Lower leg skin (tissue), 4 donors: Measurements from ENCODE around the gene PIAS2. TPM values are rescaled to one million over a fixed set of nuclear protein-coding genes. Genes with fewer than 3 reads are reported as not detected.
"Not testable (repeated sequence)": the region's sequence is repeated elsewhere in the genome, so short reads cannot be mapped to it uniquely, and the experiment has no call there.

Experiments
- DNase-seq, 2 donors: peaks; one replicate each; pipeline ENCODE4 v3.0.0-alpha.2; 2019; ENCODE audit warnings: low spot score in 2 of 2
- H3K4me3 ChIP-seq: fragments of 200-600 bp; sonication (generic); 2 replicates; pipeline ENCODE4 v1.5.1; 2017; ENCODE audit warnings: mild to moderate bottlenecking, low read depth; ENCODE audit not compliant: poor library complexity, severe bottlenecking
- CTCF ChIP-seq, 3 donors: fragments of 450-650 bp; IDR thresholded peaks; one replicate each; pipeline ENCODE4 v1.5.1; 2016; ENCODE audit warnings: antibody characterized with exemption in 3 of 3, mild to moderate bottlenecking in 3 of 3, moderate library complexity in 2 of 3
- POLR2A ChIP-seq, 2 donors: fragments of 450-650 bp; IDR thresholded peaks; one replicate each; pipeline ENCODE4 v1.6.1; 2016 to 2017; ENCODE audit warnings: antibody characterized with exemption in 2 of 2, mild to moderate bottlenecking in 1 of 2, moderate library complexity in 1 of 2
- WGBS, 2 donors: methylation state at CpG; one replicate each; pipeline ENCODE4 v1.1.5; 2018; 5-methylcytosine and 5-hydroxymethylcytosine counted together
- intact Hi-C: fragments of 100-400 bp; cut with DNase I; formaldehyde crosslinking; loops from one replicate; pipeline ENCODE4 v1.15.0; 2023; ENCODE audit warnings: low total_unique reads
- total RNA-seq, 4 donors: library from RNA; depleted of rRNA; stranded (reverse); fragments of >200 nt; gene quantifications; one replicate each; pipeline ENCODE4 v1.1.0, GENCODE V29; 2016

The PIAS2 gene
- total RNA-seq, 4 donors from 2014 or later: 6.3 to 12.7 (median 10.6) TPM

- no peak for DNase-seq
- intact Hi-C loops: no loop called here
- WGBS, 2 donors: 85 to 90% methylated on average over 11 of the region's 11 CpGs
- no peak for TF ChIP-seq CTCF (IDR thresholded peaks at IDR 0.05)
- TF ChIP-seq POLR2A (IDR thresholded peaks at IDR 0.05): no peak
- H3K4me3 ChIP-seq: no peak overlapping the region
Observed at GRCh38 chr18:46868169-46868921, 49.0 kb downstream of the PIAS2 start.

- intact Hi-C loops: no loop called here
Observed at GRCh38 chr18:46867367-46868143, 49.8 kb downstream of the PIAS2 start.

GRCh38 chr18:46866523-46866922, 50.8 kb downstream of the PIAS2 start:
- WGBS, 2 donors: 86 to 89% methylated on average over 2 of the region's 2 CpGs
- DNase-seq: no peak
- H3K4me3 ChIP-seq: no peak overlapping the region
- TF ChIP-seq POLR2A (IDR thresholded peaks at IDR 0.05) (no peak), CTCF (IDR thresholded peaks at IDR 0.05) (no peak)
- intact Hi-C loops: no loop called here

More at GRCh38 chr18:46867367-46868143, 49.8 kb downstream of the PIAS2 start:
- no peak for DNase-seq
- no peak for TF ChIP-seq CTCF (IDR thresholded peaks at IDR 0.05)
- TF ChIP-seq POLR2A (IDR thresholded peaks at IDR 0.05): no peak
- no peak overlapping the region for H3K4me3 ChIP-seq

GRCh38 chr18:46865245-46865644, 52.1 kb downstream of the PIAS2 start:
- H3K4me3 ChIP-seq, DNase-seq, intact Hi-C loops: not testable (repeated sequence)
- WGBS, 2 donors: 96 to 98% methylated on average over 8 of the region's 8 CpGs

- no peak overlapping the region for H3K4me3 ChIP-seq
- 65 to 69% methylated on average over 2 of the region's 2 CpGs for WGBS, 2 donors
- TF ChIP-seq CTCF (IDR thresholded peaks at IDR 0.05) (no peak), POLR2A (IDR thresholded peaks at IDR 0.05) (no peak)
- DNase-seq: no peak
- intact Hi-C loops: no loop called here
Observed at GRCh38 chr18:46859855-46860254, 57.5 kb downstream of the PIAS2 start.

- 96 to 97% methylated on average over 4 of the region's 4 CpGs for WGBS, 2 donors
- DNase-seq: no peak
- intact Hi-C loops: no loop called here
- TF ChIP-seq CTCF (IDR thresholded peaks at IDR 0.05) (no peak), POLR2A (IDR thresholded peaks at IDR 0.05) (no peak)
- H3K4me3 ChIP-seq: no peak overlapping the region
Observed at GRCh38 chr18:46858290-46858689, 59.0 kb downstream of the PIAS2 start.
